GM18508 (cell line): ENCODE measurements around the gene CRYAA.

ENCODE experiments used
- ATAC-seq: cut with Tn5 transposase; IDR thresholded peaks from one replicate; pipeline ENCODE4 v1.9.1; 2021; ENCODE audit warnings: moderate number of reproducible peaks; ENCODE audit not compliant: insufficient read depth, unreplicated experiment

CRYAA gene

DNA sequence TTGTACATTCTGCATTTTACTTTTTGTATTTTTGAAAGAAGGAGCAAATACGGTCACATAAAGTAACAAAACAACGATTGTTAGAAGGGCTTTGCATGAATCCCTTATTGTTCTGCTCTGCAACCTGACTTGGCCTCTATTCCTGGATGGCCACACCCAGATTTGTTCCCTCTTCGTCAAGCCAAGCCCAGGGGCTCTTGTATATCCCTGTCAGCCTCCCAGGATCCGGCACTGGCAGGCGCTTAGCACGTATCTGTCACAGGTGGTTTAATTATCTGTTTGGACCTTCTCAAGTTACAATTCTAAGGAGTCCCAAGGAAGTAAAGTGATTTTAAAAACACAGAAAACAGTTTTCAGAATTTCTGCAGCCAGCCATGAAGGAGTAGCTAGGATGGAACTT lies 28.0 kb downstream of the CRYAA start:
- no peak for ATAC-seq

DNA sequence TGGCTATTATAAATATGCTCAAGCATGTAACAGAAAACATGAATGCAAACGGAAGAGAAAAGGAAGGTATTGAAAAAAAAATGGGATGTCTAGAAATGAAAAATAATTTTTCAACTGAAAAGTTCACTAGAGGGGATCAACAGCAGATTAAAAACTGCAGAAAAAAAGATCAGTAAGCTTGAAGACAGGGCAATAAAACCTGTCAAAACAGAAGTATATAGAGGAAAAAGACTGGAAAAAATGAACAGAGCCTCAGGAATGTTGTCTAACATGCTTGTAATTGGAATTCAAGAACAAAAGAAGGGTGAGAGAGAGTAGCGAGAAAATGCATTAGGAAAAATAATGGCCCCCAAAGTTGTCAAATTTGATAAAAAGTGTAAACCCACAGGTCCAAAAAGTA lies 29.6 kb downstream of the CRYAA start:
- ATAC-seq: no peak

DNA sequence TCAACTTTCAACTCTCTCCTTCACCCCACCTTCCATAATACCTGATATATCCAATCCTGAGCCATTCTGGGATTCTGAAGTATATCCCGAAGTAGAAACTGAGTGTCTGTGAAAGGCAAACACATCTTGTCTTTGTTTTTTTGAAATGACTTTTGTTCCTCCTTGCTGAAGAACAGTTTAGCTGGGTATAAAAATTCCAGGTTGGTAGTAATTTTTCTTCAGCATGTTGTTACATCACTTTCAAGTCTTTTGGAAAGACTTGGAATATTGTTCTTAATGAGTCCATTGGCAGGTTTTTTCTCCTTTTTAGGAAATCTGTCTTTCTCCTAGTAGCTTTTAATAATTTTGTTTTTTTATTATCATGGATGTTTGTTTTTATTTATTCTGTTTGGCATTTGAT lies 32.7 kb downstream of the CRYAA start:
- ATAC-seq: no peak

DNA sequence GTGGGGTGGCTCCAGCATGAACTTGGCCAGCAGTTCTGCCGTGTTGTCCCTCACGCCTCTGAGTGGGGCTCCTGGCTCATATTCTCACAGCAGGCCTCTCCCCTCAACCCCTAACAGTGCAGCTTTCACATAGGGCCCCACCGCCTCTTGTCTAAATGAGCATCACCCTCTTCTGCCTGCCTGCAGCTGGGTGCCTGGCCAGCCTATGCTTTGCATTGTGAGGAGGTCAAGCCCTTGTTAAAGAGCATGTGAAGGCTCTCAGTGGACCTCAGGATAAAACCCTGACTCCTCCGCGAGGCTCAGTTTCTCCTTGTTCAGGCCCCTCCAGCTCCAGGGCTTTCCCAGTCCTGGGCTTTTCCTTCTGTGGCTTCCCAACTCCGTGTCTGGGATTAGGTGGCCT lies 34.8 kb downstream of the CRYAA start:
- ATAC-seq: no peak

DNA sequence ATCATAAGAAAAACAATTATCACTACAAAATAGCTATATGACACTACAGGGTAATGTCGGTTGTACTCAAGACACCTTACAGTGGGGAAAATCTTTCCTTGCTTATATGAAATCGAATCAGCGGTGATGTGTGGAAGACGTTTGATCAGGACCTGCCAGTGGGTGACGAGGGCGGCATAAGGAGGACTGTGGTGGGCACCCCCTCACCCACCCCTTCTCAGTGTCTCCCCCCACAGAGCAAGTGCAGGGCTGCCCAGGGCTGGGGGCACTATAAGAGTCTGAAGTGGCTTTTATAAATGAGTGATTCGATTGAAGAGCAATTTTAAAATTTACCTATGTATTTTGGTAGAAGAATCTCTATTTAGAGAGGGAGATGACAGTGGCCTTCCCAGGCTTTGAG lies 35.8 kb downstream of the CRYAA start:
- ATAC-seq: no peak

DNA sequence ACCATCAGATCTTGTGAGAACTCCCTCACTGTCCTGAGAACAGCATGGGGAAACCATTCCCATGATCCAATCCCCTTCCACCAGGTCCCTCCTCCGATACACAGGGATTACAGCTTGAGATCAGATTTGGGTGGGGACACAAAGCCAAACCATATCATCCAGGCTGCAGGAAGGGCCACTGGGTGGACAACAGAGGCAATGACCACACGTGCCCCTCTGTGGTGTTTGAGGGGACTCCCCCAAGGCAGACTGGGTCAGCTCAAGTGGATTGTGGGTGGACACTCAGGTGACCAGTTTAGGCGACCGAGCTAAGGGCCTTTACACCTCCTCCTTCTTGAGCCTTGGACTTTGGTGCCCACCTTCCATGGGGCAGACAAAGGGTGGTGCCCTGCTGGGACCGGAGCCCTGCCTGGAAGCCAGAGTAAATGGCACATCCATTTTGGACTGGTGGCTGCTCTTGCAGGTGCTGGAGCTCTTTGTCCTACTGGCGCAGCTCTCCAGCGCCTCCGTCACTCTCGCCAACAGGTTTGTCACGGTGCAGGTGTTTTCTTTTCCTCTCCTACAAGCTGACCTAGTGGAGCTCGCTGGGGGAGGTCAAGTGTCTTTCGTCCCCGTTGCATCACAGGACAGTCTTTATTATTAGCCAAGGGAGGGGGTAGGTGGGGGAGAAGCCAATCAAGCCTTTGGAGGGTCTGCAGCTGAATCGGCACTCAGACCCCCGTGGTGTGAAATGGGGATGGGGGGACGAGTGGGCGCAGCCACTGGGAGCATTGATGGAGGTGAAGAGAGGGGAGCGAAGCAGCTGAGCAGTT lies 37.6 kb downstream of the CRYAA start:
- no peak for ATAC-seq

DNA sequence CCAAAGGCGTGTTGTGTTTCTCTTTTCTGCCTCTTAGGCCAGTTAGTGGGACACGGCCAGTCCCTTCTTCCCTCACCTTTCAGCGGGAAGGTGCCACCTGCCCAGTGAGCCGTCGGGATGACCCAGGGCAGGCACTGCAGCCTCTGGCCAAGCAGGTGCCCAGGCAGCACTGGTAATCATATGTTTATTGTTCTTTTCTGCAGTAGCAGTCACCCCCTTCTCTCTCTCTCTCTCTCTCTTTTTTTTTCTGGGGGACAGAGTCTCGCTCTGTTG lies 38.2 kb downstream of the CRYAA start:
- ATAC-seq: no peak

DNA sequence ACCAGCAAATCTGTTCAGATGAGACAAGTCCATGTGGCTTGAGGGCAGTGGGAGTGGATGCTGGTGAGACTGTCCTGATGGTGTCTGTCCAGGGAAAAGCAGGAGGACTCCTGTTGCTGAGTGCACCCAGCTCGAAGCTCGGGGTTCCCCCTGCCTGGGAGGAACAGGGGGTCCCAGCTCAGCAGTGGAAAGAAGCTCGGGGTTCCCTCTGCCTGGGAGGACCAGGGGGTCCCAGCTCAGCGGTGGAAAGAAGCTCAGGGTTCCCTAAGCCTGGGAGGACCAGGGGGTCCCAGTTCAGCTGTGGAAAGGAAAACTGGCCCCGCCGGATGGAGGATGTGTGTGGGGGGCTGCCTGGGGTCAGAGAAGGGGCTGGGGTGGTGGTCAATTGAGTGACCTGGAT lies 39.1 kb downstream of the CRYAA start:
- ATAC-seq: no peak

DNA sequence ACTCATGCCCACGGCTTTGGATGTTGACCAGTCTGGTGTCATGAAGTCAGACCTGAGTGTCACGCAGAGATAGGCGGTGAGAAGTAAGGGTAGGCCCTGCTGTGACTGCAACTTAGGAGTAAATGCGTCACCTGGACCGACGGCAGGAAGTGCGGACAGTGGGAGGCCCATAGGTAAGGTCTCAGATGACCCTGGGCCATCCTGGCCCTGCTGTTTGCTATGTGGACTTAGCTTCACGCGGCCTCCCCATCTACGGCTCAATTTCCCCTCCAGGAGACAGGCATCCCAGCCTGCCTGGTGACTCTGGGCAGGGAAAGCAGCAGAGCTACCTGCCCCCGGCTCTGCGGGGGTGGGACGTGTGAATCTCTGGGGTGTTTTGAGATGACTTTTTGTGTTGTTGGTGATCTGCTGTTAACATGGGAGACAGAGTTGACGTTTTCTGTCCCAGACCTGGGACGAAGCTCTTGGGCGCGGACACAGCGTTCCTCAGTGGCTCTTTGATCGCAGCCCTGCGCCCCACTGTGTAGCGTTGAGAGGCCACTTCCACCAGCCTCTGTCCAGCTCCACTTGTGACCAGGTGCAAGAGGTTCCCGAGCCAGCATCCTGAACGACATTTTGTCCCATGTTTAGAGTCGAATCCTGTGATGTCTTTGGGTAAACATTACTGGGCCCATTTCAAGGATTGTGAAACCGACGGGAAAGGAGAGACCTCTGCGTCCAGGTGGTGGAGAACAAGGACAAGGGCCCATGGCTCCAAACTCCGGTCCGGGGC lies 39.9 kb downstream of the CRYAA start:
- ATAC-seq: no peak

DNA sequence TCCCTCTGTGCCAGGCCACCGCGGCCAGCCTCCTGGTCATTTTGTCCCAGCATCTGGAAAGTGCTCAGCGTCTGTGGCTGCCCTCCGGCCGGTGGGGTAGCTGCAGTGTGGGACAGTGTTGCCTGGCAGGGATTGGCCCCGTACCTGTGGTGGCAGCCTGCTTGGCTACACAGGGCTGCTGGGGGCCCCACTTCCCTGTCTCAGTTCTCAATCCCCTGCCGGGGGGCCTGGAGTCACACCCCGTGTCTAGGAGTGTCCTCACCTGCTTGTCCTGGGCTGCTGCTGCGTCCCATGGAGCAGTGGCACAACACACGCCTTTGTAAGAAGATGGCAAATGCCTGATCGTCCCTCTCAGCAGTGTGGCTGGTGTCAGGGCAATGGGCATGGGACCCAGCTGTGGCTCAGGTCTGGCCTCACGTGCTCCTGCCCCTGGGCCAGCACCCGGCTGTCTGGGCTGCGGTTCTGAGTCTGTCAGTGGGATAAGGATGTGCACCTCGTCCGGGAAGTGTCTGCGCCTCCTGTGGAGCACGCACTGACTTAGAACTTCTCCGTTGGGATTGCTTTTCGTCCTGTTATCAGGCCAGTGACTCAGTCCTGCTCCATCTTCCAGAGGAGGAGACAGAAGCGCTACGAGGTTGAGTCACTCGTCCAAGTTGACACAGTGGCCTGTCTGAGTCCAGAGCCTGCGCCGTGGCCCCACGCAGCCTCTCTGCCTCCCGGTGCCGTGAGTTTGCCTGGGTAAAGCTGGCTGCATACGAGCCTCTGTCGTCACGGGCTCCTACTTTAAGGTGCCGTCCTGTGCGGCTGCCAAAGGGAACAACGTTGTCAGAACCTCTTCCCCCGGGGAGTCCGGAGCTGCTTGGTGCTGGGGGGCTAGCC lies 41.0 kb downstream of the CRYAA start:
- no peak for ATAC-seq

DNA sequence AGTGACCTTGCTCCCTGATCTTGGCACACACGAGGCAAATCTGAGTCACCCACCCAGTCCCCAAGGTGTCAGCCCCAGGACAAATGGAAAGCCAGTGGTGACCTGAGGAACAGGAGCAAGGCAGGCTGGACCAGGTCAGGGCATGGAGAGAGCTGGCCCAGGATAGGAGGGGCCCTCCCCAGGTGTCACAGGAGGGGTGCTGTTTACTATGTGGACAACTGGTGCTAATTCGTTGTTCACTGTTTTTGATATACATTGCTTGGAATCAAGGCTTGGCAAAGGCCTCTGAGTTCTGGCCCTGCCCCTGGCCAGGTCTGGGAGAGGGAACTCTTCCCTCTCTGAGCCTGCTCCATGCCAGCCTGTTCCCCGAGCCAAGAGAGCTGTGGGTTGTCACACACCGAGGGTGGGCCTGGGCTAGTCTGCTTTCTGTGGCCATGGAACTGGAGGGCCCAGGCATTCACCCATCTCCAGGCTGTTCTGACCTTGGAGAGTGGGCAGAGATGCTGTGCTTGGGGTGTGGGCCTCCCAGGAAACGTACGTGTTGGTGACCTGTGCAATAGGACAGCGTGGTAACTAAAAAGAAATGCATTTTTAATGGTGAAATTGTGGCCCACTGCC lies 41.8 kb downstream of the CRYAA start:
- no peak for ATAC-seq

DNA sequence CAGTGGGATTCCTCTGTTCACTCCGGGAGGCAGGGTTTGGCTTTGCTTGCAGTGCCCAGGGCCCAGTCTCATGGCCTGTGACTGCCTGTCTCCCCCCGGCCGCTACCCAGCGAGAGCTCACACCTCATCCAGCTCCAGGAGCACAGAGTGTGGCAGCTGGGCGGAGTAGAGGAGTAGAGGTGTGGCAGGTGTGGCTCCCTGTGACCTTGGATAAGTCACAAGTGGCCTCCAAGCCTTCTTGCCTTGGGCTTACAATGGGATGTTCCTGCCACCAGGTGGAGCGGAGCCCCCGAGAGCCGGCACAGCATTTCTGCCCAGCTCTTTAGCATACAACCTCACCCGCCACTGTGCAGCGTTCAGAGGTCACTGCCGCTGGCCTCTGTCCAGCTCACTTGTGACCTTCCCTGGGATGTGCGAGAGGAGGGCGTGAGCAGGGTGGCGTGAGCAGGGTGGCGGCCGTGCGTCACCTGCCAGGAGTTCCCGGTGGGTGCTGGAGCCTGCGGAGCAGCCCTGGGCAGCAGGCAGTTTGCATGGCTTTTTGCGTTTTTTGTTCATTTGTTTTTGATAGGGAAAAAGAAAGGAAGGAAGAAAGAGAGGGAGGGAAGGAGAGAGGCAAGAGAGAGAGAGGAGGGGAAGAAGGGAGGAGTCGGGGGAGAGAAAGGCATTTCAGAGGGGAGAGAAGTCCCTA lies 42.4 kb downstream of the CRYAA start:
- ATAC-seq: no peak

DNA sequence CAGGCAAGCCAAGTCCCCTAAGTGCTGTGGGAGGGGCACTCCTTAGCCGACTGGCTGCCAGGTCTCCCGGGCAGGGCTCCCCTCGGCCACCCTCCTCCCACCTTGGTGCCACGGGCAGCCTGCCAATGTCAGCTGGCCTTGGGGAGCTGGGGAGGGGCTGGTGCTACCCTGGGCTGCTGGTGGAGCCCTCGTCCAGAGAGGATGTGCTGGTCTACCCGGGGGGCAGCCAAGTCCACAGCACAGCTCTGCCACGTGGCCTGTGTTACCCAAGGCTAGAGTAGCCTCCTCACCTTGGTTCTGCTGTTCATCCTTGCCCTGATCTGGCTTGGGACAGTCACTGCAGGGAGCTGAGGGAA lies 42.9 kb downstream of the CRYAA start:
- ATAC-seq: no peak
